GM18526 (cell line): ENCODE data around the gene IFT27.

Source experiments
- POLR2A ChIP-seq: IDR thresholded peaks from 3 replicates; pipeline ENCODE4 v1.6.1; 2011; ENCODE audit not compliant: insufficient read length; ENCODE audit errors: extremely low read depth

IFT27 gene

DNA sequence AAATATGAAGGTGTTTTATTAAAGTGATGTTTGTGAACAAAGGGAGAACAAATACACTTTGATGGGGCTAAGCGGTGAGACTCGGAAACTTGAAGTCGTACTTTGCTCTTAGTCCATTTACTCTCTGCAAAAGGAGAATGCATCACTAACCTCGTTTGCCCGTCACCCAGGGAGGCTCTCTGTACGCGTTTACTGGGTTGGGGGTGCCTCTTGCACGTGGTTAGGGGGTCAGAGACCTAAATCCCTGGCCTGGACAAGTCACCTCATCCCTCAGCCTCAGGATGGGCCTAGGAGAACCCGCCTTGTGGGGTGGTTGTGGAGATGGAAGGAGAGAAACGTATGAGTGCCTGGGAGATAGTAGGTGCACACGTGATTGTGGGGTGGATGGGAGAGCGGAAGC is 803 bp upstream of the IFT27 start:
- TF ChIP-seq POLR2A = no peak

DNA sequence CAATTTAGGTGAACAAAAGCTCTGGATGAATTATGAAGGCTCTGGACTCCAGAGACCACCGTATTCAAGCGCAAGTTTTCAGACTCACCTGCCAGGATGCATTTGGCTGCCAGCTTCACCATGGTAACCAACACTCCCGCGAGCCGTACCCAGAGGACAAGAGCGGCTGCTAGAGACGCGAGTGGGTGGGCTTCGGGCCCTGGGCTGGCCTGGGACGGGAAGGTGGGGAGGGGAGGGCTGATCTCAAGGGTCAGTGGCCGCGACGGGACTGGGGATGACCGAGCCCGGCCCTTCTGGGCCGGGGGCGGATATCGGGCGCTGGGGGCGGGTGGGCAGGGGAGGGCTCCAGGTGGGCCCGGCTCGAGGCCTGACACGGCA is 344 bp downstream of the IFT27 start:
- no peak for TF ChIP-seq POLR2A

DNA sequence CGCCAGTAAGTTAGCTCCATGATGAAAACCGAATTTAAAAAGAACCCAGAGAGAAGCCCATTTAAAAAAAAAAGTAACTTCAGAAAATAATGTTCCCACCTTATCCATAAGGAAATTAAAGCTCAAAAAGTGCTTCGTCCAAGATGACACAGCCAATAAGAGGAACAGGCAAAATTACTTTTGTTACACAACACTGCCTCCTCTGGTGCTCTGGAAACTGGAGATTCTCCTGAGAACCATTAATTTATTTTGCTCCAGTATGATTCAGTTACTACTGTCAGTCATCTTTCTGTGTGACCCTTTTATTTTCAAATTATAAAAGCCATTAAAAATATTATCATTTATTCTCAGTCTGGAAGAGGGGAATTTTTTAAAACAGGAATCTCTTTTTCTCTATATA is 2.0 kb downstream of the IFT27 start:
- TF ChIP-seq POLR2A = no peak

DNA sequence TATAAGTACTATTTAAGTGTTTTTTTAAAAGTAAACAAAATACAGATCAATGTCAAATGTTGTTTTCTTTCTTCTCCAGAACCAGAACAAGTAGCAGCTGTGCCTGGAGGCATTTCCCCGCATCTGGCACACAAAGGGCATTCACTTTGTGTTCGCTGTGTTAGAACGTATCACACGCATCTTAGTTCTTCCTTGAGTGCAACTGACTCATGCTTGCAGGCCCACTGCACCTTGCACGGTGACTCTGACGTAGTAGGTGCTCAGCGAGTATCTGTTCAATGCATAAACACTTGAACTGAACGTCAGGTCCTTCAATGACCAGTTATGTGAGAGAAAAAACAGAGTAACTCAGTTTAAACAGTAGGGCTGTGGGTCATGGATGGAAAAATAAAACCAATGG is 3.5 kb downstream of the IFT27 start:
- TF ChIP-seq POLR2A = no peak

DNA sequence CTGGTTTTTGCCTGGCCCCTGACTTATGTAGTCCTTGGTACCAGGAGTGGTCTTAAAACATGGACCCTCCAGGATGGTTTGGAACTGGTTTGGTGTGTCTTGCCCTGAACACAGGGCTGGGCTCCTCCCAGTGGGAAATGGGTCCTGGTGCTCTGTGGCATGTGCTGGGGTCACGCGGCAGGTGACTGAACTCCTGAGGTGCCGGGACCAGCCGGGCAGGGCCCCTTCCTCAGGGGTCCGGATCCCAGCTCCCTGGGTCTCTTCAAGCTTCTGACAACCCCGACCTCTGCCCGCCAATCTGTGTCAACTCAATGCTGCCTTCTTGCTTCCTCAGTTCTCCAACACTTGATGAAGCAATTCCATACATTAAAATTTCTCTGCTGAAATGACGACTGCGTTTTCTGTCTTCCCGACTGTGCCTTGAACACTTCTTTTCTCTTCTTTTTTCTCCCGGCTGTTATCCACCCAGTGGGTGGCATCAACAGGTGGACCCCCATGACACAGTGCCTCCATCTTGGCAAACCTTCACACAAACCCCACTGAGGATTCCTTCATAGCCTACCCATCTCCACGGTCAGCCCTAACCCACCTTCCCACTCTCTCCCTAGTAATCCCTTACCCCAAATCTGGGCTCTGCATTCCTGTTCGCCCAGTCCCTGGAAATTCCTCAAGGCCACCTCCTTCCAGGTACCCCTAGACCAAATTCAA is 4.4 kb downstream of the IFT27 start:
- TF ChIP-seq POLR2A = no peak

DNA sequence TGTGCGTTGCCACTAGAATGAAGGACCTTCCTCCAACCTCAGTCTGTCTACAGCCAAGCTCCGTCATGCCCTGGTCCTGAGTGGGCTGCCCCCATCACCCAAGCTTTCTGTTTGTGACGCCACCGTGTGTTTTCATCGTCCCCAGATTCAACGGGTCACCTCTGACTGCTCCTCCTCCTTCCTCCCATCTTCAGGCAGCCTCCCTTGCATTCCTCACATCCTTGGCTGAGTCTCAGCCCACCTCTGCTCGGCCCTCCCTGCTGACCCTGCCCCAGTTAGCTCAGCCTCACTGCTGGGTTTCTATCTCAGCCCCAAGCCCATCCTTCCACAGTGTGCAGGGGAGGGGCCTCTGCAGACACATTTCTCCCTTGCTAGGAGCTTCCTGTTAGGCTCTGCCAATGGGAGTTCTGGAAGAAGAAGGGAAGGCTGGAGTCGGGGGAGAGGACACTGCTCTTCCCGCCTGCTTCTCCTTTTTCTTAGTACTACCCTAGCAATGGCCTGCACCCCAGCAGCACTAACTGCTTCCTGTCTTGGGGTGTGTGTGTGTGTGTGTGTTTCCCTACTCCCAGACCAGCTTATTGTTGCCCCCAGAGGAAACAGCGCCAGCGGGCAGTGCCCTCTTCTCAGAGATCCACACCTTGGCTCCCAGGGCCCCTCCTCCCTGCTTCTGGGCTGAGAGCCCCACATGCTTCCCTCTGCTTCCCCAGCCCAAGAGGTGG is 5.2 kb downstream of the IFT27 start:
- no peak for TF ChIP-seq POLR2A

DNA sequence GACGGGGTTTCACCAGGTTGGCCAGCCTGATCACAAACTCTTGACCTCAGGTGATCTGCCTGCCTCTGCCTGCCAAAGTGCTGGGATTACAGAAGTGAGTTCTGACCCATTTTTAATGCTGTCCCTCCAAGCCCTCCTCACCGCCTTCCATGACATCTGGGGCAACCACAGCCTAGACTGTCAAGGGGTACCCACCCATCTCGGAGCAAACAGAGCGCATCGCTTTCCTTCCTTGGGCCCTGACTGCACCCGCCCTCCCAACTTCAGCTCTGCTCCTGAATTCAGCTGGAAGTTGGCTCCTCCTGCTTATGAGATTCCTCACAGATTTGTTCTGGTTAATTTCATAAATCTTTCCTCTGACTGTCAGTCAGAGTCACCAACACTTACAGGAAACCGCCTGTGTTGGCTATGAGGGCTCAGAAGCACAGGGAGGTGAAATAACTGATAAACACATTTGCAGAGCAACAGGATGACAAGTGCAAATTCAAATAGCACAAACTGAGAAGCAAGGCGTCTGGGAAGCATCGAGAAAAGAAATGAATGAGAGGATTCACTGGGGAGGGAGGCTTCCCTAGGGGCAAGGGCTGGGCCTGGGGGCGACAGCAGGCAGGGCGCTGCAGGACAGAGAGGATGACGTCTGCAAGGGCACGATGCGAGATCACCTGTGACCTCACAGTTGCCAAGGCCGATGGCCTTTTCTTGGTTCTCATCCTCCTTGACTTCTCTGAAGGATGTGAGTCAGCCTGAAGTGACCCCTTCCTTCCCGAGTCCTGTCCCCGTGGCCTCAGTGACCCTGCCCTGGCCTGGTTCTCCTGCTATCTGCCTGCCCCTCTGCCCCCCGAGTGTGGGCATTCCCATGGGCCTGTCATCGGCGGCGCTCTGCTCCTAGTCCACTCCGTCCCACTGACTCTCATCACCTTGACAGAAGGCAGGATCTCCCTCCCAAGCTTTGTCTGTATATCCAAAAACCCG is 6.1 kb downstream of the IFT27 start:
- no peak for TF ChIP-seq POLR2A

DNA sequence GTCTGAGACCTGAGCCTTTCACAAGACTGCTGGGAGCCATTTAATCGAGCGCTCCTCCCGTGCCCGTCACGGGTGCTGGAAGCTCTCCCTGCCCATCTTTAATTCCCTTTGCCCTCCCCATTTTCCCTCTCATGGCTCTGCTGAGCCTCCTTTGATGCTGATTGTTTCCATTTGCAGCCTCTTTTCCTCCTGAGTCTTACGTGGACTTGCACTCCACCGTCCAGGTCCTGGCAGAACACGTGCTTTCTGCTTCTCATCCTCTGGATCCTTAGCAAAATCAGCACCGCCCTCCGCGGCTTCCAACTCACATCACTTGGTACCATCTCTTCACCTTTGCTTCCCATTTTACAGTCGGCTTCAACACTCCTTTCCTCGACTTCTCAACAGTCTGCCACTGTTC is 7.3 kb downstream of the IFT27 start:
- no peak for TF ChIP-seq POLR2A

DNA sequence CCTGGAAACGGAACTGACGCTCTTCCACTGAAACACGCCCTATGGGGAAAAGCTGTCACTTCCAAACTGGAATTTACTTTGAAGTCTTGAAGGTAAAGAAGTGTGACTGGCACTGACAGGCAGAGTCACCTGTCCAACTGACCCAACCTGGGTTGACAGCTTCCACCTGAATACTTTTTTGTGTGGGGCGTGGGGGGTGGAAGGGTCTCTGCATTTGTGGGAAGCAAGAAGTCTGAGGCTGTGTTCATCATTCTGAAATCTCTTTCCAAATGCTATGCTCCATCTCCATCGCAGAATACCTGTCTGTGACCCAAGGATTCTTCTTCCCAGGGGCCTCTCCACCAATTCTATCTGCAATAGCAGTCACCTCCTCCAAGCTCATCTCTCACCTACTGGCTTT is 7.8 kb downstream of the IFT27 start:
- TF ChIP-seq POLR2A = no peak

DNA sequence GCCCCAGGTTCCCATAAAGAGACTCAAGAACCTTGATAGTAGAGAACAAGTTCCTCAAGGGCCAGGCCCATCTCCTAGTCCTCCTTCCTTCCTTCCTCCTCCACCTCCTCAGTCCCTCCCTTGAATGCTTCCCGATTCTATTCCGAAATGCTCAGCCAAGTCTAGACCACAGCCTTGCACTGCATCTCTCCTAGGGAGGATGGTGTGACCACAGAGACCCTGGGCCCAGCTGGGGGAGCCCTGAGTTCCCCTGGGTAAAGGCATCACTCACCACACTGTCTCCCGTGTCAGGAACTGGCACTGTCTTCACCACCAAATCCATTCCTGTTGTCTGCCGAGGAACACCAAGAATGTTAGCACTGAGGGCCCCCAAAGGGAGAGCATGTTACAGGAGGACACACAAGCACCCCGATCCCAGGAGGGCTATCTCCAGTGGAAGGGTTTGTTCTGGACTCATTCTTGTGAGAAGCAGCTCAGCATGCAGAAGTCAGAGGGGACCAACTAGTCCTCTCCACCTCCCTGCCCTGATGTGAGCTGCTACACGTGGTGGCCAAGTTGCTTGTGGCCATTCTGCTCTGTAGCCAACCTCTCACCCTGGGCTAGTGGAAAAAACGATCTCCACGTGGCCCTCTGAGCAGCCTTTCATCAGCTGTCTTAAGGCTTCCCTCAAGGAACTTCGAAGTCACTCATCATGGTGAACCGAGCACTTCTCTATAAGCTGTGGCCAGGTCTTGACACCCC is 8.7 kb downstream of the IFT27 start:
- TF ChIP-seq POLR2A = no peak

DNA sequence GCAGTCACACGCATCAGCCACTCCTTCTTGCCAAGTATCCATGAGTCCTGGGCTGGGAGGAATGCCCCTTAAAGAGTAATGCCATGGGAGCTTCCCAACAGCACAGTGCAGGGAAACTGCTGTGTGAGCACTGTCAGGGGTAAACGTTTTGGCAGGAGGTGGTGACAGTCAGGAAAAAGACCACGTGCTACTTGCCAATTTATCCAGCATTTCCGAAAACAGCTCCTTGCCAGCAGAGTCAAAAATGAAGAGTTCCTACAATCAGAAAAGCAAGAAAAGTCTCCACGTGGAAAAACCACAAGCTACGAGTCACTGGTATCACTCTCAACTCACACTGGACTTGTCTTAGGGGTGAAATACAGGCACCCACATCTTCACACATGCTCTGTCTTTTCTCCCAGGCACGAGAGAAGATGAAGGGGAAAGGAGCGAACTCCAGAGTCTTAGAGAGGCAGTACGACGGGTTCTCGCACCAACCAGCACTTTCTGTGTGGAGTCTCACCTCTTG is 9.9 kb downstream of the IFT27 start:
- TF ChIP-seq POLR2A = no peak

DNA sequence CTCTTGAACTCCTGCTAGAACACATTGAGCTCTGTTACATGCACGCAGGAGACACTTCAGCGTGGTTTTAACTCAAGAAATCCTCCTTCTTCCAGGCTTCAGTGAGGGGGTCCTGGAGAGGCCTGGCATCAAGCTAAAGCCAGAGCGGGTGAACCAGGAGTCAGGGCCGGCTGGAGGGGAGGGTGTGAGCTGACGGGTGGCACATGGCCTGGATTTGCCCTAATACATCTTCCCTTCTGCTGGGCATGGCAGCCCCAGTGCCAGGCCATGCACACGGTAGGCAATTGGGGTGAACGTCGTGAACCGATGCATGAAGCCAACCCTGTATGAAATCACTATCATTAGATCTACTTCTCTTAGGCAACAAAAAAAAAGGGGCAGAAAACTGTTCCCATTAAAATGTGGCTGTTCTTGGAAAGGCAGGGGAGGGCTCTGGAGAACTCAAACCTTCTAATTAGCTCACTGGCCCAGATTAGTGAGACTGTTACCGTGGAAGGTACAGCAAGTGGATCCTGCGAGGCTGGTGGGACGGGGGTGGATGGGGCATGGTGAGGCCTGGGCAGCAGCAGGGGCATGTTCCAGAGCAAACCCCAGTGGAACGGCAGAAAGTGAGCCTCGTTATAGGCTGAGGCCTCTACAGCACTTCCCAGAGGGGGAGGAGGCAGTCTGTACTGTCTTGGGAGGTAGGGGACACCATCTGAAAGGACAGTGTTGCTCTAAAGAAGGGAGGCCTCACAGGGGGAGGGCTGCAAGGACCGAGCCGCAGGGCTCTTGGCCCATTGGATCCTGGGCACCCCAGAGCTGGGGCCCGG is 10.6 kb downstream of the IFT27 start:
- no peak for TF ChIP-seq POLR2A

DNA sequence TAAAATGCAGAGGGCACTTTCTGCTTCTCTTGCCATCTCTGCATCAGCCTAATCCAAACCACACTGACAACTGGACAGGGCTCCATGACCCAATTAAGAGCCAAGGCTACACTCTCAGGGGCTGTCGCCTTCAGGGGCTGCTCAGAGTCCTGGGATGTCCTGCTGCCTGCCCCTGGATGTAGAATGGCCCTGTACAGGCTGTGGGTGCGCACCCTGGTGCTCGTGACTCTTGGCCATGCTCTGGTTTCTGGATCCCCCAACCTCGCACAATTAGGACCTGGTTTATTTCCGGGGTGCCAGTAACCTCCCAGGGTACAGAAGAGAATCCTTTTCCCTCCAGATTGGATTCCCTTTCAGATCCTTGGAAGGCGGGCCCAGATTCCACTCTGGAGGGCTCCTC is 11.3 kb downstream of the IFT27 start:
- no peak for TF ChIP-seq POLR2A

DNA sequence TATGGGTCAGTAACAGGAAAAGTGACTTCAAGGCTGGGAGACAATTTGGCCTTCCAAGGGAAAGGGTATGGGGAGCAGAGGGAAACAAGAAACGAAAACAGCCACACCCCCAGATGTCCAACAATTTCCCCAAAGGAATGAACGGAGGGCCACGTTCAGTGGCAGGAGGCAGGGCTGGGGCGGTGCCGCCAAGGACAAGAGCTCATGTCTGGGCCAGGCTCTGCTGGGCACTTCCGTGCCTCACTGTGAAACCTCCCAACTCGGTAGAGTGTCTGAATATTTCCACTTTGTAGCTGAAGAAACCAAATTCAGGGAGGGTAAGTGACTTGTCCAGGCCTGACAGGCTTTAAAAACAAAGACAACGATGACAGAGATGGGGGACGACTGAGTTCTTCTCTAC is 11.9 kb downstream of the IFT27 start:
- no peak for TF ChIP-seq POLR2A
